Hematopoietic multipotent progenitor cell treated with erythropoietin and hydrocortisone succinate and interleukin-3 and kit ligand, for 15 days (in vitro differentiated cells): ENCODE results near the gene PLXNA2.

Source experiments
- DNase-seq: peaks from one replicate; pipeline ENCODE4 v3.0.0-alpha.2; 2015; ENCODE audit warnings: low spot score

Gene PLXNA2

GRCh38 chr1:208093754-208094719 is 150.1 kb downstream of the PLXNA2 start:
- DNase-seq: peak; percentile 53

DNA sequence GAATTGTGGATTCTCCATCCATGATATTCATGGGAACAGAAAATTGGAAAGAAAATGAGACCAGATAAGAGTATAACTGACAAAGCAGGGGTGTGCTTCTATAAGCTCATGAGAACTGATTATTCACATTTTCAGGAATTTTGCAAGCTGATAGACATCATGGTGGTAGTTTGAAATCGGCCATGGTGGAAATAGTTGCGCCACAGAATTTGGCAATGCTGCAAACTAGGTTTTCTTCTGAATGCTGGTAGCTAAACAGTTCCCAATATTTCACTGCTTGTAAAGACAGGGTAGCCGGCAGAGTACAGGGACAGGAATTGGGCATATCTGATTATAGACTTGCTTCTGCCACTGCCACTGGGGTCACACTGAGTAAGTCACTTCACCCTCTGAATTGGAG is 151.1 kb downstream of the PLXNA2 start:
- DNase-seq: no peak

DNA sequence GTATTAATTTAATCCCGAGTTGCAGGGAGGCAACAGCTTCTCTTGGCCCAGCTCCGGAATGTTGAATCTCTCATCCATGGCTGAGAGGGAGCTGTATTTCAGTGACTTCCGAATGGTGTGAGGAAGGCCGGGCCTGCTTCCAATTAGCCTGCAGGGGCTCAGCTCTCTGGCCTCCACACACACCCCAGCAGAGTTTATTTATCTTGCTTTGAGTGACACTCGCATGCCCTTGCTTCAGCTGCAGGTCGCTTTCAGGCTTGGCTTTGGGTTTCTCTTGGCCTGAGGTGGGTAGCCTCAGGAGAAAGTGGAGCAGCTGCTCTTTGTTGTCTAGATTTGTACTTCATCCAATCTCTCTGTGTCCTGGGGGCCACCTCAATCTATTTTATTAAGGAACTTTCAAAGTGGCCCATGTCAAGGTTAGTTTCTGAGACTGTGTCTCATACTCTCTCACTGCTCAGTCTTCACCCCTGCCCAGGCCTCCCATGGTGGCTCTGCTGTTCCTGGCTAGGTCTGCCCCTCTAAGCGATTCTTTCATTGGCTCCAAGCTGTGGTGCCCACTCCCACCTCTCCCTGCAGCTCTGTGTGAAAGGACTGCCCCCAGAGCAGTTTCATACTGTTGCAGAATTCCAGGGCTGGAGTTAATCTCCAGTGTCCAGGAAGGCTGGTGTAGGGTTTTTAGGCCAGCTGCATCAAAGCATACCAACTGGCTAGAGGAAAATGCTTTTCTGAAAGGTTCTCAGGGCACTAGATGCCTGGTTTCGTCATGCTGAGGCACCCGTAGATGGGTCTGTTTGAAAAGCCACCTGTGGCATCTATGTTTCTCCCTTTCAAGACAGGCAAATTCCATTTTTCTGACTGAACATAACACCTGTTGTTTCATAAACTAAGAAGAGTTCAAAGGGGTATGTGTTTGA is 153.5 kb downstream of the PLXNA2 start:
- DNase-seq: no peak

GRCh38 chr1:208089761-208090370 is 154.3 kb downstream of the PLXNA2 start:
- no peak for DNase-seq

- no peak for DNase-seq
Measured at GRCh38 chr1:208089149-208089548, 155.0 kb downstream of the PLXNA2 start.

- DNase-seq: no peak
Measured at GRCh38 chr1:208088319-208088718, 155.9 kb downstream of the PLXNA2 start.

- DNase-seq: no peak
Measured at GRCh38 chr1:208085655-208086515, 158.3 kb downstream of the PLXNA2 start.

GRCh38 chr1:208084764-208085163 is 159.4 kb downstream of the PLXNA2 start:
- DNase-seq: no peak

GRCh38 chr1:208084220-208084619 is 160.0 kb downstream of the PLXNA2 start:
- DNase-seq: no peak

GRCh38 chr1:208083715-208084085 is 160.5 kb downstream of the PLXNA2 start:
- DNase-seq: no peak

GRCh38 chr1:208083016-208083714 is 161.0 kb downstream of the PLXNA2 start:
- no peak for DNase-seq

DNA sequence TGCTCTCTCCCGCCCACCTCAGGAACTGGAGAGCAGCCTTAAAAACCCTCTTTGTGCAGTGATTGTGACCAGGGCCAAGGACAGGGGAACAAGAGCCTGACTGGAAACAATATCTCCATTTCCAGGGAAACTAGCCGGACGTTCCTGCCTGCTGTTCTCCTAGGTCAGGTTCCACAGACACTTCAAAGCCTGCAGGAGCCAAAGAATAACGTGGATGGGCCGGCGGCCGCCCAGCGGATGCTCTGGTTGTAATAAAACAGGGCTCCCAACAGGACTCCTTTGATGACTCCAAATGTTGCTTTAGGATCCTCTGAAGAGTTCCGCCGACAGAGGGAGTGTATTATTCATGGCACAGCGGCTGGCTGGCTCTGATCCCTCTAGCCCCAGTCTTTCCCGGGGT is 162.2 kb downstream of the PLXNA2 start:
- DNase-seq: no peak

DNA sequence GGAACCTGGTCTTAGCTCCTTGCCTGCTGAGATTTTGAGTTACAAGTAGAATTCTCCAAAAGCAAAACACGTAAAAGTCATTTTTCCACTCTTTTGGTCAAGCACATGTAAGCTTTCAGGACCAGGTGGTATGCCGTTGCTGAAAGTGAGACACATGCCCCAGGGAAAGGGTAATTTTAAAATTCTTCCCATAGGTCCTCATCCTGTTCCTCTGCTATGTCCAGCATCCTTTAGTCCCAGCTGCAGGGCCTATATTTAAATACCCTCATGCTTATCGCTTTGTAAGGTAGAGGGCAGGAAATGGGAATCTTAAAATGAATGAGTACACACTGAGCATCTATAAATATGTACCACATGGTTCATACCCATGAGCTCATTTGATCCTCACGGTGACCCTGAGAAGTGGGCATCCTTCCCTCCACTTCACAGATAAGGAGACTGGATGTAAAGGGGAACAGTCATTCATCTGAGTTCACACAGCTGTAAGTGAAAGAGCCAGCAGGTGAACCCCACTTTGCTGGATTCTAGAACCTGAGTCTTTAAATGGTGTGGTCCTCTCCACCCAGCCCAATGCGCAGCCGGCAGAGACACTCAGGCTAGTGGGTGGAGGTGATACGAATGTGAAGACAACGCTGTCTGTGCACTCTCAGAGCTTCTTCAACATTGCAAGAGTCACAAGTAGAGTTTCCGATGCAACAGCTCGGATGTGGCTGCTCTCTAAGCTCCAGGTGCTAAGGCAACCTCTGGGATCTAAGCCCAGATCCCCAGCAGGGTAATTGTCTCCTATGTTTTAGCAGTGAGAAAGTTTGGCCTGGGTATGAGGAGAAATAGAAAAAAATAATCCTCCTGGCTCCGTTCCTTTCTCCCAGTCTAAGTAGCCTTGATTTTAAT is 163.5 kb downstream of the PLXNA2 start:
- DNase-seq: no peak

- no peak for DNase-seq
Measured at GRCh38 chr1:208079161-208079560, 165.0 kb downstream of the PLXNA2 start.

- DNase-seq: no peak
Measured at GRCh38 chr1:208078752-208079151, 165.4 kb downstream of the PLXNA2 start.

GRCh38 chr1:208077232-208078075 is 166.7 kb downstream of the PLXNA2 start:
- DNase-seq: no peak

DNA sequence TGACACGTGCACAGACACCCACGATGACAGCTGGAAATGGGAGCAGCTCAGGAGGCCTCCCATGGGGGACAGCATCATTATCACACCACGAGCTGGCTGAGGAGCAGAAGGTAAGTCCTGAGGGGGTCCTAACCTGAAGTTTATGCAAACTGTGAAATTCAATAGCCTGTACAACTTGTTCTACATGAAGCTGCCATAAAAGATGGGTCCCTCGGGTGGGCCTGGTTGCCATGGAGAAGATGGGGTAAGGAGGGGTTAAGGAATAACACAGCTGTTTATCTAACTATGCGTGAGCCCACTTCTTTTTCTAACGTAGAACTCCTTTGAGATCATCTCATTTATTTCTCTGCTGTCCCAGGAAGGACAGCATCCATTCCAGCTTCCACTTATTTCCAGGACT is 169.8 kb downstream of the PLXNA2 start:
- DNase-seq: no peak

- no peak for DNase-seq
Measured at GRCh38 chr1:208071435-208072031, 172.7 kb downstream of the PLXNA2 start.
